ENCODE data around the gene TBC1D2B.

TBC1D2B gene

GRCh38 chr15:78109156-78109555, 31.6 kb upstream of the TBC1D2B start:
- H3K4me3 ChIP-seq (ENCODE audit: low read length) = no peak overlapping the region
- no peak for TF ChIP-seq CTCF (conservative IDR thresholded peaks at IDR 0.05; ENCODE audit: low read depth, low read length)
- no peak for DNase-seq (ENCODE audit: low read depth)

GRCh38 chr15:78108300-78109084, 31.0 kb upstream of the TBC1D2B start:
- peak; percentile 50 for DNase-seq (ENCODE audit: low read depth)
- TF ChIP-seq CTCF (conservative IDR thresholded peaks at IDR 0.05; ENCODE audit: low read depth, low read length) = peak; percentile 94
- no peak overlapping the region for H3K4me3 ChIP-seq (ENCODE audit: low read length)

GRCh38 chr15:78107471-78107870, 30.0 kb upstream of the TBC1D2B start:
- no peak for DNase-seq (ENCODE audit: low read depth)
- no peak for TF ChIP-seq CTCF (conservative IDR thresholded peaks at IDR 0.05; ENCODE audit: low read depth, low read length)
- H3K4me3 ChIP-seq (ENCODE audit: low read length) = no peak overlapping the region

GRCh38 chr15:78105476-78106241, 28.1 kb upstream of the TBC1D2B start:
- no peak for TF ChIP-seq CTCF (conservative IDR thresholded peaks at IDR 0.05; ENCODE audit: low read depth, low read length)
- DNase-seq (ENCODE audit: low read depth) = no peak

GRCh38 chr15:78104566-78105475, 27.3 kb upstream of the TBC1D2B start:
- H3K4me3 ChIP-seq (ENCODE audit: low read length) = no peak overlapping the region
- DNase-seq (ENCODE audit: low read depth) = no peak
- no peak for TF ChIP-seq CTCF (conservative IDR thresholded peaks at IDR 0.05; ENCODE audit: low read depth, low read length)

More at GRCh38 chr15:78105476-78106241, 28.1 kb upstream of the TBC1D2B start:
- no peak overlapping the region for H3K4me3 ChIP-seq (ENCODE audit: low read length)

GRCh38 chr15:78104119-78104479, 26.6 kb upstream of the TBC1D2B start:
- no peak for TF ChIP-seq CTCF (conservative IDR thresholded peaks at IDR 0.05; ENCODE audit: low read depth, low read length)
- H3K4me3 ChIP-seq (ENCODE audit: low read length) = no peak overlapping the region
- DNase-seq (ENCODE audit: low read depth) = no peak

Data from retinal pigment epithelial cell (primary cell).